AG10803 (cell line): ENCODE measurements around the gene RHOF.
A peak's percentile ranks its signal among the peaks of the same experiment; 100 is the strongest.

Source experiments
- DNase-seq: peaks from one replicate; pipeline ENCODE4 v3.0.0; 2010; ENCODE audit warnings: low read depth
- H3K4me3 ChIP-seq: 2 replicates; pipeline ENCODE4 v1.5.1; 2011; ENCODE audit warnings: mild to moderate bottlenecking, low read length, control low read depth
- CTCF ChIP-seq: conservative IDR thresholded peaks from 2 replicates; pipeline ENCODE4 v1.5.1; 2011; ENCODE audit warnings: mild to moderate bottlenecking, low read length, control low read depth, inconsistent platforms

Gene RHOF

GRCh38 chr12:121803861-121804416, 10.5 kb upstream of the RHOF start, which contains the start of gene SETD1B:
TSS of gene SETD1B (plus strand) at chr12:121804009. CDS start at chr12:121804738, 729 bp downstream.
- DNase-seq = peak; percentile 72
- no peak for TF ChIP-seq CTCF
- peak within 1 kb of the TSS; percentile 75 for H3K4me3 ChIP-seq

DNA sequence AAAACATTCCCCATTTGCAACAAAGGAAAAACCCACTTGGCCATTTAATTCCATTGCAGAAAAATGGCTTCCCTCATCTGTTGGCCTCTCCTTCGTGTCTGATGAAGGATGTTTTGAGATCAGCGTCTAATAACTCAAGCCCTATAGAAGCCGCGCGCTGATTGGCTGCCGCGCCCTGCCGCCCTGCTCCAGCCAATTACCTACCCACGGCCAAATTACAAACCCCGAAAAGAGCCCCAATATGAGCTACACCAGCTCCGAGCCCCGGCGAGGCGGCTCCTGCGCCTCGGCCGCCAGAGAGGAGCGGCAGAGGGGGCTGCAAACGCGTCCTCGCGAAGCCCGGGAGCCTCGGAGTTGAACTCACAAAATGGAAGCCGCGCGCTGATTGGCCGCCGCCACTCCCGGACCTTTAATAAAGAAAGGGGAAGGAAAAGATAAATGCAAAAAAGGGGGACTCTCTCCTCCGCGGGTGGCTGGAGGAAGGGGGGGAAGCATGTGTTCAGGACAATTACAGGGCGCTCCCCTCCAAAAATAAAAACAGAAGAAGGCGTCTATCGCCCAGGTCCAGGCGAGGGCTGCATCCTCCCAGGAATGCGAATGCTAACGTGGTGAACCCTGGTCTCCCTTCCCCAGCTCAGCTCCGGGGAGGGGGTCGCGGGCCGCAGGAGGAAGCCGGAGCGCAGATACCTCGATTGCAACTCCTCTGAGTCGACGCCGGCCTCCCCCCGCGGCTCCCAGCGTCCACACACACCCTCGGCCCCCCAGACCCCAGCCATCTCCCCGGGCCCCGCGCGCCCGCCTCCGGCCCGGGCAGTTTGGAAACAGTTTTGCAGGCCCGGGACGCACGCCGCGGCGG, 9.6 kb upstream of the RHOF start:
- TF ChIP-seq CTCF = no peak; the same call in 1 of the 2 replicates
- H3K4me3 ChIP-seq = peak overlapping the region; percentile 69
- peak; percentile 96 for DNase-seq

GRCh38 chr12:121802485-121802842, 9.0 kb upstream of the RHOF start:
- peak overlapping the region; percentile 69 for H3K4me3 ChIP-seq
- TF ChIP-seq CTCF = no peak
- DNase-seq = no peak

- no peak for TF ChIP-seq CTCF
- peak overlapping the region; percentile 69 for H3K4me3 ChIP-seq
- peak; percentile 46 for DNase-seq
These were observed 8.4 kb upstream of the RHOF start for GRCh38 chr12:121801595-121802484.

DNA sequence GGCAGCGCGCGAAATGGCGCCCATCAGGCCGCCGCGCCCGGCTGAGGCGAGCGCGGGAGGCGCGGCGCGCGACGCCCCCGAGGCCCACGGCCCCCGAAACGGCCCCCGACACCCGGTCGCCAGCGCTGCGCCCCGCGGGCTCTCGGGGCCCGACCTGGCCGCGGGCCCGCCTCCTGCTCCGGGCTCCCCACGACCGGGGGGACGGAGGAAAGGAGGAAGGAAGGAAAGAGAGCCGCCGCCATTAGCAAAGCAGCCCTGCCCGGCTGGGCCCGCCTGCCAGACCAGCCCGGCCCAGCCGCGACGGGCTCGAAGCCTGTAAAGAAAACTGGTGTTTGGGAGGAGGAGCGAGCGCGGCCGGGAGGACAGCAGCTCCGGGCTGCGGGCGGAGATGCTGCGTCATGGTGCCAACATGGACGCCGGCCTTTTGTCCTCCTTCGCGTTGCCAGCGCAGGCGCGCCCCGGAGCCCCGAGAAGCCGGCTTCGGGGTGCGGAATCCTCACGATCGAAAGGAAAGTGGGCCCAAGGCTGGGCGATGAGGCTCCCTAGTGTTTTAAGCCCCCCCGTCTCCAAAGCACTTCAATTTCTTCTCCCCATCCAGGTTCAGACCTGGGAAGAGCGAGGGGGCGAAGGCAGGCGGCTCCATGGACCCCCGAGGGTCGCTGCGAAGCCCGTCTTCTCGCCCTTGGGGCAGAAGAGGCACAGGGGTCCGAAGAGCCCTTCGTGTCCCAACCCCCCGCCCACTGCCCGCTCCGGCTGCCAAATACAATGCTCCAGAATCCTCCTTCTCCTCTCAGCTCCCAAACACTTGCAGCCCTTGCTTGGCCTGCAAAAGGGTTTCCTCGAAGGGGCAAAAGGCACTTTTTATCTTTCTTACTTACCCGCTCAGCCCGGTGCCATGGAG, 7.5 kb upstream of the RHOF start:
- H3K4me3 ChIP-seq = peak overlapping the region; percentile 69
- TF ChIP-seq CTCF = no peak
- peak; percentile 86 for DNase-seq

DNA sequence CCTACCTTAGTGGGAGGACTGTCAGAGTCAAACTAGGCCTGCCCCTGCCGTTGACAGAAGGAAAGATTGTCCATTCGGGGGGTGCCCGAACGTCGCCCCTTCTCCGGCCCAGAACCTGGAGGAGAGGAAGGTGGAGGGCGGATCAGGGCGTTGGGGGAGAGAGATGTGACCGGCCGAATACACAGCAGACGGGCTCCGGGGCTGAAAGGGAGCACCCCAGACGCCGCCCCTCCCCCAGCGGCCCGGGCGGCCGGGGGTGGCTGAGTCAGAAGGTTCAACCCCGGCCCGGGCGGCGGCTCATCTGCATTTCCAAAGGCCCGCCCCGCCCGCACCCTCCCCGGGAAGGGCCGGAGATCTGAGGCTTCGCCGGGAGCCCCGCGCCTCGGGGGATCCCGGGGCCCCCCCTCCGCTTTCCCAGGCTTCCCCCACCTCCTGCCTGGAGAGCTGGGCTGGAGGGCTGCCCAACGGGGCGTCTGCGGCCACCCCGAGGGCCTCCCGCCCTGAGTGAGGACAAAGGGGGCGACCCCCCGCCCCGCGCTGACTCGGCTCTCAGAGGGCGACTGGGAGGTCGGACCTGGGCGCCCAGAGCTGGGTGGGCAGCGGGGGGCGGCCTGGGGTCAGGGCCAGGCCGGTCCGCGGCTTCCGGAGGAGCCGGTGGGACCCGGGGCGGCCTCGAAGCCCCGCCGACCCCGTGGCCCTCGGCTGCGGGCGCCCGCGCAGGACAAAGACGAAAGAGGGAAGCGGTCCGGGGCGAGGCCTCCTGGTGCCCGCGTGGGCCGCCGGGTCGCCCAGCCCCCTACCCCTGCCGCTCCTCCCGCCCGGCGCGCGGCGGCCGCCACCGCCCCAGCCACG, 6.6 kb upstream of the RHOF start:
- DNase-seq = peak; percentile 90
- TF ChIP-seq CTCF = no peak
- H3K4me3 ChIP-seq = peak overlapping the region; percentile 66
